Gastrocnemius medialis (tissue), 4 donors: ENCODE data around the gene GPRC5B.

ENCODE experiments used
- CTCF ChIP-seq, 5 experiments: fragments of 450-650 bp in 3 of 5; fragments of 200-600 bp in 2 of 5; sonication (generic) in 2 of 5; IDR thresholded peaks in 4 of 5; conservative IDR thresholded peaks in 1 of 5; 1 replicate in 4 of 5; 2 replicates in 1 of 5; pipeline ENCODE4 v1.5.1; 2016 to 2019; ENCODE audit warnings: antibody characterized with exemption in 5 of 5, mild to moderate bottlenecking in 3 of 5, moderate library complexity in 3 of 5
- POLR2A ChIP-seq, 2 donors: fragments of 450-650 bp; IDR thresholded peaks; one replicate each; pipeline ENCODE4 v1.6.1; 2017; ENCODE audit warnings: antibody characterized with exemption in 2 of 2, mild to moderate bottlenecking in 2 of 2, moderate library complexity in 2 of 2

- no peak for TF ChIP-seq CTCF (IDR thresholded peaks at IDR 0.05 in 4 of 5, conservative IDR thresholded peaks at IDR 0.05 in 1 of 5)
- TF ChIP-seq POLR2A (IDR thresholded peaks at IDR 0.05), result no peak
Observed at GRCh38 chr16:19875900-19876299, 8.7 kb downstream of the GPRC5B start.
